ENCODE measurements around the gene TRIO.

The TRIO gene

DNA sequence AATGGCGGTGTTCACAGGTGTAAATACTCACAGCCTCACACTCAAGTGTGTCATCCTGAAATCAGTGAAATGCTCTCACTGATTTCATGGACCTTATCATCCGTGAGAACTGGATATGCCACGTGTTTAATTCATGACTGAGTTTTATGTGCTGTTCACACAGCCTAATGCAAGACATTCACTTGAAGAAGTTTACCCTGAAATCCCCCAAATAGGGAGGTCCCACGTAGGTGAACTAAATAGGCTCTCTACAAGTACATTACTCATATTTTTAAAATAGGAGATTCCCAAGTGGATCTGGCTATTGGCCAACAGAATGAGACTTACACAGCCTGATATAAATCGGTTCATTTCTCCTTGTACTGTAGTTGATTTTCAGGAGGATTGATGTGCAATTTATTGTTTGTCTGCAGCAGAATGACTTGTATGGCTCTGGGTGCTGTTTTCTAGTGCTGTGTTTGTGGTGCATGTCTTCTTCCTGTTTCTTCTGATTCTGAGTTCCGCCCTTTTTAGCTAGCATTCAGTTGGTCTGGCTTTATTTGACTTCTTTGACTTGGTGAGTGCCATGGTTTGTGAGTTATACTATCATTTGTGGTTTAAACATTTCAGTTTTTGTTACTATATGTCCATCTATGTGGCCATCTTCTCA lies 25.1 kb downstream of the TRIO start:
- DNase-seq (ENCODE audit: low read depth): no peak

DNA sequence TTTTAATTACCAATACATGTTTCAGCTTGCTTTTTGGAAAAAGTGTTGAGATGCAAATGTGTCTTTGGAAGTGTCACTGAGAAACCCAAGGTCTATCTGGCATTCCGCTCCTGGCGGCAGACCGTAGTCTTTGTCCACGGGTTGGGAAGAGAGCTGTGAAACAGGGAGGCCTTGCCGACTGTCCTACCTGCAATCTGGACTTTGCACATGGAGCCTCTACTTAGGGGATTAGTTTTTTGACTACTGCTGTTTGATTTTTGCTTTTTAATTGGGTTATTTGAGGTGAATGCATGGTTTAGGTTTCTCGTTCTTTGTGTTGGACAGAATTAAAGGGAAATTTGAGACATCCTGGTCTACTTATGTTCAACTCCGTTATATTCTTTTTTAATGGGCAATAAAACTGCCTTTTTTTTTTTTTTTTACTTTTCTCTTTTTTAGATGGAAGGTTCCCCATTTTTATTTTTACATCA lies 25.7 kb downstream of the TRIO start:
- no peak for DNase-seq (ENCODE audit: low read depth)

DNA sequence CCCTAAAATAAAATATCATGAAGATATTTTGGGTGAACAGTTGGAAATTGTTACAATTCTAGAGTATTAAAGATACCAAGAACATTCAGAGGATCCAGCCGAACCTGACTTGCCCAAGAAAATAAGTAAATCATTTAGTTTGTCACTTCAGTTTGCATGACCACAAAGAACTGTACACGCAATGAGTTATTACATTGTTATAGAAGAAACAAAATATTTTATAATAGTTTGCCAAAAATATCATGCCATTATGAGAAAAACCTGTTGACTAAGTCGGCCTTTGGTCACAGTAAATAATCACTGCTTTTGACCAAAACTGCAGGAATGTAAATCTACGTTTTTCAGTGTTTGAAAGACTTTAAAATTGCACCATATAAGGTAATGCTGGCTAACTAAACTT lies 27.9 kb downstream of the TRIO start:
- DNase-seq (ENCODE audit: low read depth): no peak

DNA sequence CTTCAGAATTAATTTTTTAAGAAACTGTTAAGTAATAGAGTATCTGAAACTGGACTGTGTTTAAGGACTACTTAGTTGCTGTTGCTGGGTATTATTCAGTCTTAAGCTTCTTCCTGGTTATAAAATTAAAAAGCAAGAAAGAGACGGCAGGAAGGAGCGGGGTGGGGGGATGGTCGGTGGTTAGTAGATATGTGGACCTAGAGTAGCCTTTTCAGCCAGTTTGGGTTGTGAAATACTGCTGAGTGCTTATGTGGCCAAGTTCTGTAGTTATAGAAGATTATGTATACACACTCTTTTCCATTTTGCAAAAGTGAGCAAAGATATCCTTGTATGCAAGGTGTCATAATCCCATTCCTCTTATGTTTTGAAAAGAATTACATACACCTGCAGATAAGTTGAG lies 28.5 kb downstream of the TRIO start:
- no peak for DNase-seq (ENCODE audit: low read depth)

DNA sequence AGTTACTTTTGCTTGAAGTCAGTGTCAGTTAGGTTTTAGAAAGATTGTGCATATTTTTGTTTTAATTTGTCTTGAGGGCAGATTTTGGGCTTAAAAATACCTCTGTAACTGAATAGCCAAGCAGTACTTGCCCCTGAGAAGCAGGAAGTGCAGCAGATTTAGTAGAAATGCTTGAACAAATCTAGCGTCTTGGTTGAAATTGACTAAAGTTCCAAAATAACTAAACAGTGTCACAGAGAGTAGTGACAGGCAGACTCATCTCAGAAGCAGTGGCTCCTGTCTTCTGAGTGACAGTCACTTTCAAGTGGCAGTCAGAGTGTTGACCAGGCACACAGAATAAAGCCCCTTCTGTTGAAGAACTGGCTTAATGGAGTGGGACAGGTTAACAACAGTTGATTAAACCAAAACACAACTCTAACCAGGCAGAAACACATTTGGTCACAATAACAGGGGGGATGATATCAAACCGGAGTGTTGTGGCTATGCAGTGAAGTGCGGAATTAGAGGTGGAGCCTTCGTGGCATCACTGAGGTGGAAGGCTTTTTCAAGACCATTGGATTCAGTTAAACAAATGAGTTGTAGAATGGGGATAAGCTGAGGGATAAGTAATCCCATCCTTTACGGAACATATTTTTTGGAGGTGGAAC lies 29.1 kb downstream of the TRIO start:
- DNase-seq (ENCODE audit: low read depth): no peak

DNA sequence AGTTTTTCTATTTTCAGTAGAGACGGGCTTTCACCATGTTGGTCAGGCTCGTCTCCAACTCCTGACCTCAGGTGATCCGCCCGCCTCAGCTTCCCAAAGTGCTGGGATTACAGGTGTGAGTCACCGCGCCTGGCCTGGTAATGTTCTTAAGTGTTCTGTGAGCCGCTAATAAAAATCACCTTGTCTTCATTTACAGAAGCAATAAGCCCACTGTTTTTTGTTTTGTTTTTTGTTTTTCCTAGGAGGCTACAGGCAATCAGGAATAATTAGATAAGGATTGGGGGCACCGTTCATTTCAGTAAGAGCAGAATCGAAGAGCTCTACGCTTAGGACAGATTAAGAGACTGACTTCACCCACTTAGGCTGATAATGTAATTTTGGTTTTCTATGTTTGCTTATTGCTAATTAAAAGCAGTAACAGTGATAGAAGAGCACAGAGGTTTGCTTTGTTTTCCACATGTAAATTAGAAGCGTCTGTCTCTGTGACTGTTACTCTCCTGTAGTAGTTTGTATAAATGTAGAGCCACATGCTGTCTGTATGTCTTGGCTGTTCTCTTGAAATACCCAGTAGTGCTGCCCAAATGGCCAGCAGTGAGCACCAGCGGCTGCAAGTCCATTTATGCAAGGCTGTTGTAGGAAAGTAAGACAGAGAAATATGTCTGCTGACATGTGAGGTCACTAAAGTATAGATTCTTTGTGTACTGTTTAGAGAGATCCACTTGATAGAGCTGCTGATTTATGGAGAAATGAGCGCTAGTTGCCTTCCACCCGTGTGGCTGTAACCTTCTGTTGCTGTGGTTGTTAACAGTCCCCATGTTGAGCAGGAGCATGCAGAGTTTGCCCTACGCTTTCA lies 30.5 kb downstream of the TRIO start:
- DNase-seq (ENCODE audit: low read depth): no peak

DNA sequence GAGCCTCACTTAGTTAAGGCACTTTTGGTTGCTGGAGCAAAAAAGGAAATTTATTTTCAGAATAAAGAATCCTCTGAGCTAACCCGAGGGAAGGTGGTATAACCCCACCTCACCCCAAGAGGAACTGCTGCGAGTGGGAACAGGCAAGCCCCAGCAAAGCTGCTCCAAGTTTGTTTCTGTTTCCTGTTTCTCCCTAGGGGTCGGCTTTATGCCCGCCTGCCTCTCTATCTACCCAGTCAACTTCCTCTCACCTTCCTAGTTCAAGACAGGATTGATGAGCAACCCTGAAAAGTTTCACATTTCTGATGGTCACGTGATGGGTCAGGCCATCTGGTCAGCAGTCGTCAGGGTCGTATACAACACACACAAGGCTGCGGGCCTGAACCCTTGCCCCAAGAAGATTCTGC lies 31.1 kb downstream of the TRIO start:
- DNase-seq (ENCODE audit: low read depth): no peak

DNA sequence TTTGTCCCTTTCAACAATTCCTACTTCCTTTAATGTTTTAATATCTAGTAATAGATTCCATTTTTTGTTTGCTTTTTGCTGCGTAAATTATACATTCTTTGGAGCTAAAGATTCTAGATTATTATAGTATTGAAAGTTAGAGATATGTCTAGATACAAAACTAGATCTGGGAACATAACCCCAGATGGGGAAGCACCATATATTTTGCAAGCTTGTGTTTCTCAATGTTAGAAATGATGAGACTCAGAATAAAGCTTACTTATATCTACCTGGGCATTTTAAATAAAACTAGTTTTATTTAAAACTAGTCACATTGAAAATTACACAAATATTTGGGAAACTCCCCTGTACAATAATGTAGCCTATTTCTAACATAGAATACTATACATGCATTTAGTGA lies 32.2 kb downstream of the TRIO start:
- no peak for DNase-seq (ENCODE audit: low read depth)

DNA sequence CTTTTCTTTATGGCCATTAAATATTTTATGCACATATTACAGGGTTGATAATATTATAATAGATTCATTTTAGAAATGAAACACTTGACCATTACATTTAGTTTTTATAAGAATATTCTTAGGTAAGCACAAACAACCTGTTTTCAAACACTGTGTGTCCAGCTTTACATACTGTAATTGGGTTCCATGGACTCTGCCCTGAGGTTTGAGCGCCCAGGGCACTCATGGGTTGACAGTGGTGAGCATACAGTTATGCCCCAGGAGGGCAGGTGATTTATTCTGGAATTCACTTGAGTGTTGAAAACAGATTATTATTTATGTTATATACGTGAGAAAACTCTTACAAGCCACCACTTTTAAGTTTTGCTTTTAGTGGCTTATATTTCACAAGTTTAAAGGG lies 33.7 kb downstream of the TRIO start:
- DNase-seq (ENCODE audit: low read depth): no peak

DNA sequence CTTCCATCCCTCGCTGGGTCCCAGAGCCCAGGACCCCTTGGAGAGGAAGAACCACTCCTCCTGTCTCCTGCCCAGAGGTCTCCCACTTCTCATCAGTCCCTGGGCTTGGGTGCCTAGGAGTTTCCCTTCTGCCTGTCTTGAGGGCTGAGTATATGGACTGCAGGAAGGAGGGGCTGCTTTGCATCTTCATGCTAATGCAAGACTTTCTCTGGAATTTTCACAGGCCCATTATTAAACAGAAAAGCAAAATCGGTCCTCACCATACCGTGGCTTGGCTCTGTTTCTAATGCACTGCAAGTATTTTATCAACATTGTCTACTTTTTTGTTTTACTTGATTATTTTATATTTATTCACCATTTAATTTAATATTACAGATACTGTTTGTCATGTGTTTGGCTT lies 34.5 kb downstream of the TRIO start:
- no peak for DNase-seq (ENCODE audit: low read depth)

DNA sequence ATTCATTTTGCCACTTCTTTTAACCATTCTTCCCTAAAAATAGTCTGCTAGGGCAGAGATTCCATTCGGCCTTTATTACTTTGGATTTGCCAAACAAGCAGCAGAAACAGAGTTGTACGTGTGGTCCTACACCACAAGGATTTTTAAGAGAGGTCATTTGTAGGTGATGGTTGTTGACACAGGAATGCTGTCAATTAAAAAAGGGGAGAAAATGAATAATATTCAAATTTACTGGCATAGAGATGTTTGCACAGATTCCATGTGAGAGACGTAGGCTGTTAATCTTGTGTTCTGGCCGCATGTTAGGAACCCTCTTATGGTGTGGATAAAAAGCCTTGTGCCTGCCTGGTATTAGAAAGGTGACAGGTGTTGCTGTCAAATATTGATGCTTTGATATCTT lies 34.9 kb downstream of the TRIO start:
- DNase-seq (ENCODE audit: low read depth): no peak

DNA sequence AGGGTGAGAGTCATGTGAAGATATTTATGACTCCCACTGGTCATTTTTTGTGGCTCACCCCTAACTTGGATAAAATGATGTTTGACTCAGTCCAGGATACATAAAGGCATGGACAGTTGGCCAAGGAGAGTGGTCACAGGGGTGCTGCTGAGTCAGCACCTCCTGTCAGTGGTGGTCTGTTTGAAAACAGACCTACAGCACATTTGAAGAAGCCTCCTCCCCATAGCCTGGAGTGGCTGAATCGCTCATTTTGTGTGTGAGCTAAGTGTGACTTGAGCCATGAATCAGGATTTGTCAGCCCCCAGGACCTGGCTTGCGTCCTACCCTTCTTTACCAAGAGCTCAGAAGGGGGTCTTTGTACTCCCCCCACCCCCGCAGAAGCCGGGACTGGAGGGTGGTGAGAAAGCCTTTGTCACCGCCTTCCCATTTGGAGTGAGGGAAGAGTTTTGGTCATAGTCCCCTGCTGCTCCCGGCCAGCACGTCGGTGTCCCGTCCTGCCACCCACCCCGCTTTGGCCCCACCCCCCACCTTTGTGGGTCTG lies 35.6 kb downstream of the TRIO start:
- no peak for DNase-seq (ENCODE audit: low read depth)

DNA sequence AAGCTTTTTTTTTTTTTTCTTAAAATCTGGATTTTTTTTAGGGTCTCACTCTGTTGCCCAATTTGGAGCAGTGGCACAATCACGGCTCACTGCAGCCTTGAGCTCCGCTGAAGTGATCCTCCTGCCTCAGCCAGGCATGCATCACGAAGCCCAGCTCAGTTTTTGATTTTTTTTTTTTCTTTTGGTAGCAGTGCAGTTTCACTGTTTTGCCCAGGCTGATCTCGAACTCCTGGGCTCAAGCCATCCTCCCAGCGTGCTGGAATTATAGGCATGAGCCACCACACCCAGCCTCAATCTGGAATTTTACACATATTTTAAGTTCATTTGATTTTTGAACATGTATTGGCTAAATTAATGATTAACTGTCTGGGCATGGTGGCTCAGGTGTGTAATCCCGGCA lies 36.3 kb downstream of the TRIO start:
- DNase-seq (ENCODE audit: low read depth): no peak

DNA sequence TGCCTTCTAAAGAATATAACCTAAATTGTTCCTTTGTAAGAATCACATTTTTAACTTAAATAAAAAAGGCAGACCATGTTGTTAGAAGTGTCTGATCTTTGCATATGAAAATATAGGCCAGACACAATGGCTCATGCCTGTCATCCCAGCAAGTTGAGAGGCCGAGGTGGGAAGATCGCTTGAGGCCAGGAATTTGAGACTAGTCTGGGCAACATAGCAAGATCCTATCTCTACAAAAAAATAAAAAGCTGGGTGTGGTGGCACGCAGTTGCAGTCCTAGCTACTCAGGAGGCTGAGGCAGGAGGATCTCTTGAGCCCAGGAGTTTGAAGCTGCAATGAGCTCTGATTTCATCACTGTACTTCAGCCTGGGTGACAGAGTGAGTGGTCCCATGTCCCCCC lies 37.3 kb downstream of the TRIO start:
- no peak for DNase-seq (ENCODE audit: low read depth)

DNA sequence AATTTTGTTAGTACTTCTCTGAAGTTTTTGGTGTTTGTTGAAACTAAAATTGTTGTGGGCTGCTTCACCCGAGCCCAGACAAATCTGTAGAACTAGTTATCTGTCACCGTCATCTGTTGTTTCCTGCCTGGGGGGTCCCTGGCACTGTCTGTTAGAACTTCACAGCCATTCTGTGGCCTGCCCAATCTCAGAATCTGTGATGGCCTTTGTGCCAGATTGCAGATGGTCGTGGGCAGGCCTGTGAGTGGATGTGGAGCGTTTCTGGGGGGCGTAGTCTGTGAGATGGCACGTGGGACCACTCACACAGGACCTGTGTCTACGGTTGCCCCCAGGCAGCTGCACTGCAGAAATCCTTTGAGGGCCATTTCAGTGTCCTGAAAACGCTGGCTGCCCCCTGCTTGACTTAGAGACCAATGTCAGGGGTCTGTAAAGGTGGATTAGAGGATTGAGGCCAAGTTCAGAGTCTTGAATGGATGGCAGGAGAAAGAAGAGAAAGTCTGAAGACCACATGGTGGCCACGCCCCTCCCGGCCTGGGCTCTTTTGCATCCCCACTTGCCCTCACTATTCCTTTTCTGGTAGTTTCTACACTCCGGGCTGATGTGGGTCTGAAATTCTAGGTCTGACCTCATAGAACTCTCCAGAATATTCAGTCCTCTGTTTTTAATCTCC lies 38.3 kb downstream of the TRIO start:
- no peak for DNase-seq (ENCODE audit: low read depth)

DNA sequence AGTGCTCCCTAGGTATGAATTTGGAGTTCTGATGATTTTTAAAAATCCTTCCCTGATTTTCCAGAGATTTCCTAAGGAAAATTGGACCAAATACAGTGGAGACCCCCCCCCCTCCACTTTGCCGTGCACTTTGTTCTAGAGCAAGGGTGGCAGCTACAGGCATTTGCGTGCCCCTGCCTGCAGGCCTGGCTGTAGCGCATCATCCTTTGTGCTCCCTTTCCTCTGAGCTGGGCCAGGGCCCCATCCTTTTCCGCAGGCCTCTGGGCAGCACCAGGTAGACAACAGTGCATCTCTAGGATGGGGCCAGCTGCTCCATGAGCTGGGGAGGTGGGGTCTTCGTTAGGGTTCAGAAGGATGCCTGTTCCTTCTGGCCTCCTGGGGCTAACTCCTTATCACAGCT lies 39.6 kb downstream of the TRIO start:
- DNase-seq (ENCODE audit: low read depth): no peak

DNA sequence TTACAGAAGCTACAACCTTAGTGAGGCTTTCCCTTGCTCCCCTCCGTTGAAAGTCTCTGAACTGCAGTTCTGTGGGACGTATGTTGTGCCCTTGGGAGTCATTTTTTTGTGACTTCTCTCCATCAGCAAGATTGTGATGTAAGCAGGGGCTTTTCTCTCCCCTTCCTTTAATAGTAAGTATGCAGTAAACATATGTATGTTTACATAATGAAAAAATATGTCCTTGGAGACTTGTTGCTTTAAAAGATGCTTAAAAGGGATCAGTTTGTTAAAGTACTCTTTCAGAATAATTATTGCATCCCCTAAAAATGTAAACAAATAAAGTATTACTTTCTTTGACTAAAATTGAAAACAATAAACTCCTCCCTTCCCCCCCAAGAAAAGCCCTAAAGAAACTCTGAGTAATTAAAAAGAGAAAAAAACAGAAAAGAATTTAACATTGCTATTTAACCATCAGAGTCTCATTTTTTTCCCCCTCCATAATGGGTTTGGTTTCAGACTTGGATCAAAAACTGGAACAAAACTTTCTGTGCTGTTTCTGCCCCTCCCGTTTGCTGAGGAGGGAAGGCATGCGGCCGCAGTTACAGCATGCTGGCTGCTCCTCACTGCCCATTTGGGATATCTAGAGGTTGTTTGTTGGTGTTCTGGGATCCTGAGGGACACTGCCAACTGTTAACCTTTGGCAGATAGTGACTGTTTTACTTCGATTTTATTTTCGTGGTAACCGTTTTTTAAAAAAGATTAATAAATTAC lies 40.2 kb downstream of the TRIO start:
- no peak for DNase-seq (ENCODE audit: low read depth)

DNA sequence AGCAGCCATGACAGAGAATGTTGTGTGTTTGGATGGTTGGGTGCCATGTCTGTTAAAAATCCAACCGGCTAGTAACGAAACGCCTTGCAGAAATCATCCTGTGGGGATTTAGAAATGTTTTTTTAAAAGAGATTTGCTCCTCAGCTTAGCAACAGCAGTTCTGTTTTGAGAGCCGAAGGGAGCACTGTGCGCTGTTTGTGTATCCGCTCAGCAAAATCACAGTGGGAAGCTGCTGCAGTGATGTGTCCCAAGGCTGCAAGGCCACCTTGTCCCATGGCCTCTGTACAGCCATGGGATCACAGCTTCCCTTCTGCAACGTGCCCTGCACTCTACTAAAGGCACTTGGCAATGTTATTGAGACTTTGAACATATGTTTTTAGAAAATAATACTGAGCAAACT lies 40.9 kb downstream of the TRIO start:
- no peak for DNase-seq (ENCODE audit: low read depth)

DNA sequence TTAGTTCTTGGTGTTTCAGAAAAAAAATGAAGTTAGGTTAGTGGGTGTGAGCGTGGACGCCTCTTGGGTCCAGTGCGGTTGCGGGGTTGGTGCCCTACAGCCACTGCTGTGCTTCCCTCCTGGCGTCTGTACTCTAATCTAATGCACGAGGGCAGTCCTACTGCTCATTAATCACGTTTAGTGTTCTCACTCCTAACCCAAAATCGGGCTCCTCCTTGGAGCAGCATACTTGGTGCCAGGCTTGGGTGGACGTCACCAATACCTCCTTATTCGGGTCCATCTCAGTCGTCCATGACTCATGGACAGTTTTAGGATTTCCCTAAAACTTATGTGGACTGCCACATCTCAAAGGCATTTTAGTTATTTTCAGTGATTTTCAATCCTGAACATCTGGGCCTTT lies 41.6 kb downstream of the TRIO start:
- DNase-seq (ENCODE audit: low read depth): no peak

DNA sequence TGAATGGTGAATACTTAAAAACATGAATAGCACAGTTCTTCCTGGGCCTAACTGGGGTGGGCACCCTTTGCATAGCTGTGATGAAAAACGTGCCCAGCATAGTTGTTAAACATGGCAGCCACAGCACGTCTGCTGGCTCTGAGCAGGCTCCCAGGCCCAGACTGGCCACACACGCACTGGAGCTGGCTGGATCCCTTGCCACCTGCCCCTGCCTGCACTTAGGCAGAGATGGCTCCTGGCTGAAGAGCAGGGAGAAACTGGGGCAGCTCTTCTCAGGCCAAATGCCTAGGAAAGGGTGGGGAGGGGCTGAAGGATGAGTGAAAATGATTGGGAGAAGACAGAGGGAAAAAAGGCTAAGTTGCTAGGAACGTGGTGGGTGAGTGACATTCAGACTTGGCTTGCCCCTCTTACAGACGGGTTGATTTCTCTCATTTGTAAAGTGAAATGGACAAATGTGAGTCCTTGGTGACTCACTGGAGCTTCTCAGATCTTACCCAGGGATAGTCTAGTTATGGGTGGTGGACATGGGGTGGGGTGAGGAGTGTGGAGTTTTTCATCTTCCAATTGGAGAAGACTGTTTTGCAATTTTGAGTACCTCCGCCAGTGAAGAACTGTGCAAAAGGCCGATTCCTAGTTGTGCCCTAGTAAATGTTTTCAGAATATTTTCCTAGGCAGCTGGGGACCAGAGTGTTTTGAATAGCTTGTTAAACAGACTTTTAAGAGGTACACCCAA lies 42.4 kb downstream of the TRIO start:
- no peak for DNase-seq (ENCODE audit: low read depth)

All from stimulated activated CD8-positive, alpha-beta memory T cell treated with anti-CD3 and anti-CD28 coated beads, Interleukin-4, amount 100 ng/mL, for 24 hours (primary cell).